Measurements from ENCODE around the gene SIRT6. TPM values are rescaled to one million over a fixed set of nuclear protein-coding genes. Genes with fewer than 3 reads are reported as not detected.
A peak's percentile ranks its signal among the peaks of the same experiment; 100 is the strongest.

Gene SIRT6
- total and polyA plus RNA-seq, 10 donors = 15.9 to 39.8 (median 29.9) TPM

- 72 to 80% (median 78%) methylated on average over 5 of the region's 5 CpGs for WGBS, 5 donors
- intact Hi-C loops (cut with DNase I; ENCODE audit: low total_unique reads) = loop anchor here (5.0 to 10.0 kb wide), 2 partner anchors 62 to 195 kb away; no protein-coding TSS in a partner anchor
- TF ChIP-seq POLR2A (IDR thresholded peaks at IDR 0.05) = no peak
Measured at GRCh38 chr19:4189641-4190040, 7.3 kb upstream of the SIRT6 start.

DNA sequence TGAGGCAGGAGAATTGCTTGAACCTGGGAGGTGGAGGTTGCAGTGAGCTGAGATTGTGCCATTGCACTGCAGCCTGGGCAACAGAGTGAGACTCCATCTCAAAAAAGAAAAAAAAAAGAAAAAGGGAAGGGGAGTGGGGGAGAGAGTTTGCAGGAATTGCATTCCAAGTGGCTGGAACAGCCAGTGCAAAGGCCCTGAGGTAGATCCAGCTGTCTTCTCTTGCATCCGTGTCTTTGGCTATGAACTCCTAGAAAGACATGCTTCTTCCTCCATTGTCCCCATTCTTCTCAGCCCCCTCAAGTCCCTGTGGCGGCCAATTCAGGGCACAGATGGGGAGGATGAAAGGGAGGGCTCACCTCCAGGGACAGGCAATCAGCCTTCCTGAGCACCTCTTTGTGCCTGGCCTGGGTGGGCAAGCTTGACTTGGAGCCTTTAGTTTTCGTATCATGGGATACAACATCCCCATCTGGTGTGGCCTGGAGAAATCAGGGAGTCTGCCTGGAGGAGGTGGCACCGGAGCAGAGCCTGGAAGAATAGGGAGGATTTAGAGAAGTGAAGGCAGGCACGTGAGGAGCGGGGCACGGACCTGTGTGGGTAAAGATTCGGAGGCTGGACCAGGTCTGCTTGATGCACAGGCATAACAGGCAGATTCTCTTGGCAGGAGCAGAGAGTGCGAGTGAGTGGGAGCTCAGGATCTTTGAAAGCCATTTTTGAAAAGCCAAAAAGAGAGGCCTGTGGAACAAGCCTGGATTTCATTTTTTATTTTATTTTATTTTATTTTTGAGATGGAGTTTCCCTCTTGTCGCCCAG, 5.2 kb upstream of the SIRT6 start:
- intact Hi-C loops (cut with DNase I; ENCODE audit: low total_unique reads) = loop anchor here (5.0 to 10.0 kb wide), 2 partner anchors 60 to 193 kb away; no protein-coding TSS in a partner anchor
- peaks cover 3 to 22% (median 12%) of the 10 kb centered on the region in 6 donors for H3K4me1 ChIP-seq
- no peak overlapping the region for H3K4me3 ChIP-seq
- TF ChIP-seq CTCF (IDR thresholded peaks at IDR 0.05 in 8 of 11, conservative IDR thresholded peaks at IDR 0.05 in 3 of 11) (no peak), POLR2AphosphoS5 (IDR thresholded peaks at IDR 0.05) (no peak), POLR2A (IDR thresholded peaks at IDR 0.05) (no peak)
- WGBS, 5 donors = 81 to 92% (median 91%) methylated on average over 10 of the region's 10 CpGs
- DNase-seq = no peak
- H3K27ac ChIP-seq = no peak overlapping the region
- H3K27me3 ChIP-seq (replicated peaks in 1 of 7) = peaks cover 0 to 19% (median 0%) of the 10 kb centered on the region in 7 donors
- no peaks in the 10 kb centered on the region for H3K9me3 ChIP-seq
- no peaks in the 10 kb centered on the region for H3K36me3 ChIP-seq

More at GRCh38 chr19:4189641-4190040, 7.3 kb upstream of the SIRT6 start:
- Histone ChIP-seq H3K9me3 (no peaks in the 10 kb centered on the region), H3K4me3 (no peak overlapping the region), H3K27me3 (replicated peaks in 1 of 7) (peaks cover 0 to 35% (median 0%) of the 10 kb centered on the region in 7 donors), H3K4me1 (peaks cover 0 to 6% (median 0%) of the 10 kb centered on the region in 6 donors), H3K36me3 (no peaks in the 10 kb centered on the region), H3K27ac (no peak overlapping the region)
- no peak for DNase-seq

DNA sequence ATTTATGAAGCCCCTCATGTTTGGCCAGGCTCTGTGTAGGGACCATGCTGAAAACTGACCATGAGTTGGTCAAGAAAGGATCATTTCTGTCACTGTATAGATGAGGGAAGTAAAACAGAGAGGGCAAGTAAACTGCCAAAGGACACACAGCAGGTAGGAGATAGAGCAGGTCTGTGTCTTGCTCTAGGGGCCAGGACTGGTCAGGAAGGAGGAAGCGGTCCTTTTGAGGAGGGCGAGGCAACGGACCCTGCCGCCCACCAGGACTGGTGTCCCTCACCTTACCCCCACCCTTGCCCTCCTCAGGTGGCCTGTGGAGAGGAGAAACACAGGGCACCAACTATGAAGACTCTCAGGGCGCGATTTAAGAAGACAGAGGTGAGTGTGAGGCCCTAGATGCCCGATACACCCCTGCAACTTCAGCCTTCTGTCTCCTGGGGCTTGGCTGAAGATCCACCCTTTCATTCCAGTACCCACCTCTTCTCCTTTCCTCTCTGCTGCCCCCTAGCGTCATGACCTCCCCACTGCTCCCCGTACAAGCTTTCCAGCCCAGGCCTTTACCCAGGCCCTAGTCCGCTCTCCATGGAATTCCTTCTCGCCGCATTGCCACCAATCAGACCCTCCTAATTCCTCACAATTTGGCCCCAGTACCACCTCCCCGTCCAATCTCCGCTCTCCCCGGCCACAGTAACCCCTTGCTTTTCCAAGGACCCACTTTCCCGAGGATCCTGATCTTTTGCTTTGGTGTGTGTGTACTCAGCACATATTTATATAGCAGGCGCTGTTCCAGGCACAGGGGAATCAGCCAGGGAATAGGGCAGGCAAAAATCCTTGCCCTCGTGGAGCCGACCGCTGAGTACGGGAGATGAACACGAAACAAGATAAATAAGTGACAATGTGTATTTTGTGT, 4.0 kb upstream of the SIRT6 start:
- TF ChIP-seq POLR2A (IDR thresholded peaks at IDR 0.05) = no peak
- TF ChIP-seq POLR2AphosphoS5 (IDR thresholded peaks at IDR 0.05) = peak in 1 of 3 donors; percentile 15
- TF ChIP-seq CTCF (IDR thresholded peaks at IDR 0.05 in 8 of 11, conservative IDR thresholded peaks at IDR 0.05 in 3 of 11) = peak; percentile 43 to 84 (median 75)
- Histone ChIP-seq H3K36me3 (no peaks in the 10 kb centered on the region), H3K4me1 (peaks cover 8 to 31% (median 19%) of the 10 kb centered on the region in 6 donors), H3K4me3 (no peak overlapping the region), H3K9me3 (no peaks in the 10 kb centered on the region), H3K27me3 (replicated peaks in 1 of 7) (peaks cover 0 to 11% (median 0%) of the 10 kb centered on the region in 7 donors), H3K27ac (no peak overlapping the region)
- WGBS, 5 donors = 36 to 46% (median 45%) methylated on average over 19 to 22 of the region's 22 CpGs
- intact Hi-C loops (cut with DNase I; ENCODE audit: low total_unique reads) = loop anchor here (5.0 to 10.0 kb wide), 2 partner anchors 59 to 192 kb away; no protein-coding TSS in a partner anchor
- DNase-seq = peak; percentile 83

DNA sequence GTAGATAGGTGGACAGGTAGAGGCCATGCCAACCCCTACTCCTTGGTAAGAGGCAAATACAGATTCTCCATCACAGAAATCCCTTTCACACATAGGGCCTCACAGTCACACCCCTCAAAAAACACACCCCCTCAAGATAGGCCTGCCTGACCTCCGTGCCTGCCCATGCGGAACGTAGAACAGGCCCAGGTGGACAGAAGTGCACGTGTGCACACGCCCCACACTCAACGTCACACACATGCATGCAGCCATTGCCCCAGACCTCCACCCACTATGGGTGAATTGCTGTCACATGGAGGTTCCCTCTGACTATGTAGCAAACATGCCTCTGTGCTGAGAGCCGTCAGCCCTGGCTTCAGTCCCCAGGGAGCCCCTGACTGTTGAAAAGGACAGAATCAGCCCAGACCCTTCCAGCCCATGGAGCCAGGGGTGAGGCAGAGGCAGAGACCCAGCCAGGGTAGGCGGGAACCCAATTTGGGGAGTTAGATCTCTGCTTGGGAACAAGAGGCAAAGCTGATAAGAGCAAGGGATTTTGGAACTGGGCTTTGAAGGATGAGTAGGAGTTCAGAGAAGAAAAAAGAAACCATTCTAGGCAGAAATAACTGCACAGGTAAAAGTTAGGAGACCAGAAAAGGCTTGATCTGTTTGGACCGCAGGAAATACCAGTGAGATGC, 3.2 kb upstream of the SIRT6 start:
- Histone ChIP-seq H3K36me3 (peaks cover 0 to 3% (median 0%) of the 10 kb centered on the region in 6 donors), H3K27me3 (replicated peaks in 1 of 7) (peaks cover 0 to 5% (median 0%) of the 10 kb centered on the region in 7 donors), H3K4me1 (peaks cover 15 to 39% (median 27%) of the 10 kb centered on the region in 6 donors), H3K9me3 (no peaks in the 10 kb centered on the region), H3K27ac (no peak overlapping the region), H3K4me3 (no peak overlapping the region)
- DNase-seq = no peak
- WGBS, 5 donors = 73 to 80% (median 76%) methylated on average over 5 to 9 of the region's 9 CpGs
- intact Hi-C loops (cut with DNase I; ENCODE audit: low total_unique reads) = loop anchor here (5.0 to 10.0 kb wide), 2 partner anchors 58 to 191 kb away; no protein-coding TSS in a partner anchor
- TF ChIP-seq CTCF (IDR thresholded peaks at IDR 0.05 in 8 of 11, conservative IDR thresholded peaks at IDR 0.05 in 3 of 11) = no peak
- no peak for TF ChIP-seq POLR2AphosphoS5 (IDR thresholded peaks at IDR 0.05)
- TF ChIP-seq POLR2A (IDR thresholded peaks at IDR 0.05) = no peak

All from spleen (tissue), 11 donors.